Measurements from ENCODE around the gene RASA3. TPM values are rescaled to one million over a fixed set of nuclear protein-coding genes. Genes with fewer than 3 reads are reported as not detected.

RASA3 gene
- total and polyA plus RNA-seq, 2 of the 8 experiments (the other 6 are each of a cell fraction or from before 2014, with no cell fraction given) = 7.5 to 21.9 TPM

- TF ChIP-seq RBBP5 (IDR thresholded peaks at IDR 0.05; ENCODE audit: borderline replicate concordance, low read depth, low read length) (no peak), MAFK (IDR thresholded peaks at IDR 0.05; ENCODE audit: low read depth, low read length) (no peak), SIRT6 (IDR thresholded peaks at IDR 0.05; ENCODE audit: low read length) (no peak), ZNF274 (IDR thresholded peaks at IDR 0.05; ENCODE audit: borderline replicate concordance, extremely low read depth, low read length) (no peak), BACH1 (IDR thresholded peaks at IDR 0.05; ENCODE audit: low read length) (no peak), SUZ12 (IDR thresholded peaks at IDR 0.05; ENCODE audit: low read length) (no peak), TBP (IDR thresholded peaks at IDR 0.05; ENCODE audit: low read depth, low read length) (no peak), SP4 (IDR thresholded peaks at IDR 0.05; ENCODE audit: low read length) (no peak), MAX (IDR thresholded peaks at IDR 0.05) (no peak), PHF8 (conservative IDR thresholded peaks at IDR 0.05; ENCODE audit: low read depth, low read length) (no peak)
- Histone ChIP-seq H3K23me2 (ENCODE audit: low read depth, low read length) (no peaks in the 10 kb centered on the region; the same call in 1 of the 2 replicates), H3K4me2 (ENCODE audit: insufficient read depth in 1 of 2, low read depth in 2 of 2, low read length in 2 of 2) (no peak overlapping the region), H3K4me1 (replicated peaks in 1 of 4; ENCODE audit: control insufficient read depth in 3 of 4, insufficient read depth in 4 of 4, low read length in 3 of 4) (peaks cover under 1 to 16% (median 10%) of the 10 kb centered on the region in 4 experiments), H3K4ac (replicated peaks; ENCODE audit: insufficient read length, low read depth, low read length) (no peak overlapping the region), H3K9ac (replicated peaks in 1 of 4; ENCODE audit: extremely low read depth in 1 of 4, low read depth in 3 of 4, low read length in 3 of 4) (no peak overlapping the region), H3K18ac (ENCODE audit: extremely low read depth, low read length) (no peak overlapping the region), H3K36me3 (ENCODE audit: control insufficient read depth in 2 of 4, insufficient read depth in 4 of 4, low read length in 3 of 4) (no peaks in the 10 kb centered on the region), H3K27me3 (replicated peaks in 1 of 4; ENCODE audit: control insufficient read depth in 3 of 4, extremely low read depth in 1 of 4, insufficient read depth in 3 of 4, low read length in 3 of 4) (no peaks in the 10 kb centered on the region), H2BK5ac (ENCODE audit: low read depth, low read length) (no peak overlapping the region), H2BK20ac (ENCODE audit: low read length) (no peak overlapping the region), H3K27ac (ENCODE audit: low read depth, low read length) (no peak overlapping the region), H3K4me3 (ENCODE audit: extremely low read depth in 1 of 4, insufficient read depth in 2 of 4, low read depth in 3 of 4, low read length in 4 of 4) (no peak overlapping the region), H4K5ac (ENCODE audit: insufficient read length, low read depth, low read length) (no peak overlapping the region), H4K8ac (ENCODE audit: extremely low read depth, insufficient read depth, low read length) (no peak overlapping the region; the same call in 1 of the 2 replicates), H2AFZ (ENCODE audit: low read length) (no peak overlapping the region), H3K79me1 (ENCODE audit: low read depth, low read length) (0 out of 2 replicates have a peak, but pooled peaks cover 2% of the 10 kb centered on the region), H3K14ac (ENCODE audit: insufficient read length) (no peak overlapping the region), H4K91ac (replicated peaks; ENCODE audit: insufficient read length, low read length) (no peak overlapping the region), H2BK15ac (ENCODE audit: low read length) (no peak overlapping the region), H3K79me2 (ENCODE audit: control insufficient read depth in 1 of 2, insufficient read depth in 2 of 2, low read length in 2 of 2) (no peaks in the 10 kb centered on the region), H2BK12ac (ENCODE audit: low read depth, low read length) (no peak overlapping the region), H3K9me3 (ENCODE audit: insufficient read depth in 2 of 2, low read depth in 1 of 2, low read length in 1 of 2) (no peaks in the 10 kb centered on the region; a peak in 1 of 4 replicates), H3K56ac (replicated peaks; ENCODE audit: insufficient read length, low read depth, low read length) (no peak overlapping the region), H3K23ac (ENCODE audit: insufficient read length) (no peak overlapping the region), H2BK120ac (replicated peaks; ENCODE audit: low read depth, low read length) (no peak overlapping the region), H4K20me1 (replicated peaks in 1 of 2; ENCODE audit: control insufficient read depth in 1 of 2, insufficient read depth in 2 of 2, low read length in 2 of 2) (no peaks in the 10 kb centered on the region), H2AK5ac (ENCODE audit: low read depth, low read length) (no peak overlapping the region)
- CTCF ChIA-PET (ENCODE audit: partially characterized antibody) = interaction anchor here (0.7 to 0.8 kb wide), 2 partner anchors 25 to 41 kb away, joined by 3 read pairs; no protein-coding TSS in a partner anchor
- DNase-seq (ENCODE audit: low read depth in 1 of 2, low spot score in 2 of 2) = no peak
- WGBS, 2 experiments (ENCODE audit: extremely low coverage in 1 of 2, insufficient coverage in 1 of 2, insufficient read length in 1 of 2, insufficient replicate concordance in 2 of 2, low coverage in 1 of 2, low lambda C conversion rate in 2 of 2, missing lambda C conversion rate in 1 of 2) = 100% methylated on average over 2 of the region's 32 CpGs; no CpG with 5 or more reads in 1 of the 2 experiments
- FAIRE-seq = no peak
- POLR2A ChIA-PET (ENCODE audit: partially characterized antibody) = interaction anchor here (1.0 kb wide), 1 partner anchor 29 kb away, joined by 3 read pairs; no protein-coding TSS in a partner anchor
Observed at GRCh38 chr13:114069376-114070097, 62.9 kb downstream of the RASA3 start.
